ENCODE results near the gene CBX3. TPM values are rescaled to one million over a fixed set of nuclear protein-coding genes. Genes with fewer than 3 reads are reported as not detected.
A peak's percentile ranks its signal among the peaks of the same experiment; 100 is the strongest.
"Not testable (repeated sequence)": the region's sequence is repeated elsewhere in the genome, so short reads cannot be mapped to it uniquely, and the experiment has no call there.

Gene CBX3
- polyA plus RNA-seq, 5 donors: 244 to 380 (median 298) TPM

- DNase-seq: no peak
Observed at GRCh38 chr7:26185844-26186180, 15.7 kb upstream of the CBX3 start.

- no peak for DNase-seq
Observed at GRCh38 chr7:26186364-26187311, 14.9 kb upstream of the CBX3 start.

DNA sequence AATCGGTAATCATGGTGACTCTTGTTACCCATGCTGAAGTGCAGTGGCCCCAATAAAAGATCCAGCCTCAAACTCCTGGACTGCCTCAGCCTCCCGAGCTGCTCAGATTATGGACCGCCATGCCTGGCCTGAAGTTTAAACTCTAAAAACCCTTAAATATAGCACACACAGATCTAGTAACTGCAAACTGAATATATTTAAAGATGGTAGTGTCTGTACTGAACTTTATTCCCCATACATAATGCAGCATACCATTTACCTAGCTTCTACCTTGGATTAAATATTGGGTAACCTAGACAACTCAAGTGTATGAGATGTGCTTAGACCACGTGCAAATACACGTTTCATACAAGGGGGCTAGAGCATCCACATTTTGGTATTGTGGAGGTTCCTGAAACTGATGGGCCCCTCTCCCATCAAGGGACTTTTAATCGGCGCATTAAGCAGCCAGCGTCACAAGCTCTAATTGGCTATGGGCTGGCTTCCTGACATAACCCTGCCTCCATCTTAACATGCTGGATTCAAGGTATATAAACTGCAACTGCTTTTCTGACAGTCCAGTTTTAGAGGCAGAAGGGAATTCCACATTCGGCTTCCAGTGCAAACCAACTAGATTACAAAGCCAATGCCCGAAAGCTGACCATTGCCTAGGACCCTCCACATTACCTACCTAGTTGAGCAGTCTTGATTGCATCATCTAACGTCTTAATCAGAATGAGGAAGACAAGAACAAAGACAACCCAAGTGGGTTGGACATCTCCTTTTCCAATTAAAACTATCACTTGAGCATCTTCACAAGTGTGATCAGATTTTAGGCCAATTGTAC, 14.0 kb upstream of the CBX3 start:
- DNase-seq: no peak

GRCh38 chr7:26188206-26188956, 13.2 kb upstream of the CBX3 start:
- no peak for DNase-seq

DNA sequence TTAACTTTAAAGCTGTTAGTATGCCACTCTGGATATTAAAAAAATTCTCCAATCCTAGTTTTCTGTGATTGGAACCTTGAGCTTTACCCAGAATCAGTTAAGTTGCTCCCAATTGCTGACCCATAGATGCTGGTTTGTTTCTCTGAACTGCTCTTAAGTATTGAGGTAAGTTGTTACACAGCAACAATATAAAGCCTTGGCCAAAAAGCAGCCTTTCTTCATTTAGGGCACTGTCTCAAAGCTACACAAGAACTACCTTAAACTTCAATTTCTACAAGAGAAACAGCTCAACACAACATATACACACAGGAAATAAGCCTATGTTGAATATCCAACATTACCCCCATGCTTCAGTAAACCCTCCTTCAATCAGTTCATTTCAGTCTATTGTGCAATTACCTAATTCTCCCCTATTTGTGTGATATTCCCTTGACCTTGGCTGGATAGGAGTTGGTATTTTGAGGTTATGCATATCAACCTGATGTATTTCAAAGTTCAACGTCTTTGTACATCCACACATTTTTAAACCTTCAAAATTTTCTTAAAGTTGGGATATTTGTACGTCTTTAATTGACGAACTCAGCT, 12.5 kb upstream of the CBX3 start:
- DNase-seq: no peak

- no peak for DNase-seq
Observed at GRCh38 chr7:26189697-26190096, 11.8 kb upstream of the CBX3 start.

DNA sequence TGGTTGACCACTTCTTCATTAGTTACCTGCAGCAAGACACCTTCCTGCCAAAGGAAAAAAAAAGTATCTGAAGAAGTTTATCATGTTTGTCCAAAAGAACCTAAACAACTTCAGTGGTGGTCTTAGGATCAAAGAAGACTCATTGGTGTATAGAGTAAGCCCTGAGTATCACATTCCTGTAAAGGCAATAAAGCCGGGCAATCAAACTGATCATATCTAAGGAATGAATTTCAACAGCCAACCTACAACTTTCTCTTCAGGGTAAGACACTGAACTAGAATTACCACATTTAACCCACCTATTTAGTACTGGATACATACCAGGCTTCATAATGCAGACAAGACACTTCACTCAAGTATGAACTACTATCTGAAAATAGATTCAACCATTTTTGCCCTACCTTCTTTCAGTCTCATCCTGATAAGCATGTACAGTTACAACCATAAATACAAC, 11.1 kb upstream of the CBX3 start:
- DNase-seq: no peak

DNA sequence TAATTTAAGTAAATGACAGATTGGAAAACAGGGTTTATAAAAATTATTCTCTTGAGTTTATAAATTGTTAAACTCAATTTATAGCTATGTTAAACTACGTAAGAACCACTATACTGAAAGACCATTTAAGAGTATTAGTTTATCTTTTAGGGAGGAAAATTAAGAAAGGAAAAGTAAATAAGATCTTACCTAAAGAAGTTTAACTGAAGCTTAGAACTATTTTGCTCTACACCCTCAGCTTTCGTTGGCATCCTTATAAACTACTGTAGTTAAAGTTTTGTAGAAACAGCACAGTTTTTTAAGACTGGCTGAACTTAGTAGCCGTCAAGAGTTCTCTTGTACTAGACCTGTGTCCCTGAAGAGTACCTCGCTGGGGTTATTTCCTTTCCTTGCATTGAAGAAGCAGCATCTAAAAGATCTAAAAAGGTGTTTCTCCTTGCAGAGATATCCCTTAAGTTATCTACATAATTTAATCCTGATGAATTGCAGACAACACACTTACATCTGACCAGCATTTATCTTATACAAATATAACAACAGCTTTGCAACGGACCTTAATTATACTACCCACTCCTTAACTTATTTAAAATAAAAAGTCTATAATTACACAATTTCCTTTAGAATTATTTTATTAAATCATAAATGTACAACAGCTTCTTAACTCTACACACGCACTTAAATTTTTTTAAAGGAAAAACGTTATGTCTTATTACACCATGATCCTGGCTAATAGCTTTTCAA, 10.1 kb upstream of the CBX3 start:
- no peak for DNase-seq

- no peak for DNase-seq
Observed at GRCh38 chr7:26191974-26192479, 9.5 kb upstream of the CBX3 start.

GRCh38 chr7:26192485-26193087, 9.0 kb upstream of the CBX3 start:
- DNase-seq: no peak

GRCh38 chr7:26193432-26194207, 7.9 kb upstream of the CBX3 start:
- DNase-seq: no peak

GRCh38 chr7:26194764-26195163, 6.8 kb upstream of the CBX3 start:
- not testable (repeated sequence) for DNase-seq

DNA sequence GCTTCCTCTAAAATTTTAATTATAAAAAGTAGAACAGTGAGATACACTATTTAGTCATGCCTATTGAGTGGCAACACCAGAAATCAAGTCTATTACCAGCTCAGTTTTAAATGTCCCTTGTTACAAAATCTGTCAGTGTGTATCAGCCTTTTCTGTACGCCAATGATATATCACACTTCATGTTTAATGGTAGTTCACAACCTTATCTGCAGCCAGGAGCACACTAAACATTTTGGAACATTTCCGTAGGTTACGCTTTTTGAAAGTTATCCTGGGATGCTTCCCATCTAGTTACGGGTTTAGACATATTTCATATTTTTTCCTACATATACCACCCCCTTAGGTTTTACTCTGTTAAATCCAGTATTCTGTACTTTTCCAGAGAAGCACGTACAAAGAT, 6.4 kb upstream of the CBX3 start:
- DNase-seq: no peak

- no peak for DNase-seq
Observed at GRCh38 chr7:26195867-26196657, 5.5 kb upstream of the CBX3 start.

DNA sequence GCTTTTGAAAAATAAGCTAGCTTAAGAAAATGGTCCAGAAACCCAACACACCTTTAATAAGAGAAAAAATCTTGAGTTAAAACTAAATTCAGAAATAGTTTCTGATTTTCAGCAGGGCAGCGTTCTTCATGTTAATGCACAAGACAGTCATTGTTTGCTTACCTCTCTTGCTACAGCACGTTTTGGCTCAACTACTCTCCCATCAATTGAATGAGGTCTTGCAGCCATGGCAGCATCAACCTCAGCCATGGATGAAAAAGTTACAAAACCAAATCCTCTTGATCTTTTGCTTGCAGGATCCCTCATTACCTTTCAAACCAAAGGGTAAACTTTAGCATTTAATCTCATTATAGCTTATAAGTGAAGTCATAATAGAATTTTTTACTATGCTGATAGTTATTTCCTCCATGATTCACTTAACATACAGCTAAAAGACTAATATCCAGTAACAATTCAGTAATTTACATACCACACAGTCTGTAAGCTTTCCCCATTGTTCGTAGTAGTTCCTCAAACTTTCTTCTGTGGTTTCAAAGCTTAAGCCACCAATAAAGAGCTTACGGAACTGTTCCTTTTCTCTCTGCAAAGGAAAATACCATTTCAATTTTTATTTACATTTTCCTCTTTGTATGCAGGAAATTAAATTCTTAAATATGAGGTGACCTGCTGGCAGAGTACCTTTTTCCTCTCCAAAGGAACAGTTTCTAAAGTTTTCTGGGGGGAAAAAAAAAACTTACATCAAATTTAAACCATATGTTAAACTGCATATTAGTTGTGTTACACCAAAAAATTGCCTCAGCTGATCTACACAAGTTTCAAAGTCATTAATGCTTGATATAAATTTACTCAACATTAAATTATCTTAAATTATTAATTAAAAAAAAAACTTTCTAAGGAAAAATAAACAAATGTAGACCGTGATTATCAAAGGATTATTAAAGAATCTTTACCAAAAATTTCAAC, 4.1 kb upstream of the CBX3 start:
- DNase-seq: no peak

DNA sequence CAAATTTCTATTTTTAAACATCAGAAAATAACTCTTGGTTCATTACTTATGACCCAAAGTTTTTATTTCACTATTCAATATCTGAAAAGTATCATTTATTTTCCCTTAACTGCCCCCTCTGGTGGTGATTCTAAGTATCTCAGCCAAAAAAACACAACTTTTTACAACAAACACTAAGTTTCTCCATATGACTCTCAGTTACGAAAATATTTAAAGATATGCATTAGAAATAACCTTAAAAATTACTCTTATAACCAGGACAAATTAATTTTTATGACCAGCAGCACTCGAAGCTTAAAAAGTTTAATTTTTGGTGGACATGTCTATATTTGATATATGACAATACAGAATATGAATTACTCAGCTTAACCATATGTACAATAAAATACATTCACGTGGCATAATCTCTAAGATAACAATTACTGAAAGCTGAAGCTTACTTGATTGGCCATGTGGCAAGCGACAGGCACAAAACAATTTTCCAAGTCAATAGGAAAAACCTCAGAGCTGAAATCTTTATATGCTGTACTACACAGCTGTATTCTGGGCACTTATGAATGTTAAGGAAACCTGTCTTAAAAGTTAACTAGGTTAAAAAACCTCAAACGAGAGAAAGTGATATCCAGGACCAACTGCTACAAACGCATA, 3.3 kb upstream of the CBX3 start:
- DNase-seq: peak; percentile 30 to 31

GRCh38 chr7:26198781-26199169, 2.8 kb upstream of the CBX3 start:
- no peak for DNase-seq

Measured in right lung (tissue), 5 donors.